DND-41 (cell line): ENCODE data around the gene BAHCC1.

Experiments
- ATAC-seq: fragments of 200-7000 bp; cut with Tn5 transposase; 3 replicates; pipeline ENCODE4 v1.9.1; 2021; ENCODE audit warnings: low read depth; ENCODE audit not compliant: insufficient read depth
- DNase-seq: peaks from one replicate; pipeline ENCODE4 v3.0.0-alpha.2; 2020
- H2AFZ ChIP-seq: 2 replicates; pipeline ENCODE4 v1.6.0; 2012; ENCODE audit warnings: low read depth, low read length
- H3K27ac ChIP-seq: 2 replicates; pipeline ENCODE4 v1.5.1; 2012; ENCODE audit warnings: low read length, inconsistent platforms
- H3K27me3 ChIP-seq: fragments of 200-600 bp; sonication (generic); 2 replicates; pipeline ENCODE4 v1.6.0; 2012; ENCODE audit warnings: low read length, mild to moderate bottlenecking, inconsistent platforms; ENCODE audit not compliant: insufficient read depth, poor library complexity
- H3K36me3 ChIP-seq: 2 replicates; pipeline ENCODE4 v1.5.1; 2012; ENCODE audit warnings: low read length, inconsistent platforms; ENCODE audit not compliant: insufficient read depth
- H3K4me1 ChIP-seq: 2 replicates; pipeline ENCODE4 v1.5.1; 2012; ENCODE audit warnings: mild to moderate bottlenecking, low read length; ENCODE audit not compliant: insufficient read depth
- H3K4me2 ChIP-seq: 2 replicates; pipeline ENCODE4 v1.6.0; 2012; ENCODE audit warnings: mild to moderate bottlenecking, moderate library complexity, low read length, inconsistent platforms; ENCODE audit not compliant: insufficient read depth
- H3K4me3 ChIP-seq, 2 experiments: fragments of 200-600 bp in 1 of 2; shearing (Covaris generic) in 1 of 2; 2 replicates each; pipeline ENCODE4 v1.5.1; 2012 to 2016; ENCODE audit warnings: inconsistent platforms in 2 of 2, low read length in 2 of 2, mild to moderate bottlenecking in 2 of 2, low read depth in 1 of 2, moderate library complexity in 1 of 2
- H3K79me2 ChIP-seq: 2 replicates; pipeline ENCODE4 v1.6.0; 2012; ENCODE audit warnings: low read length, inconsistent platforms; ENCODE audit not compliant: insufficient read depth
- H3K9ac ChIP-seq: 2 replicates; pipeline ENCODE4 v1.6.0; 2012; ENCODE audit warnings: low read depth, mild to moderate bottlenecking, inconsistent platforms, low read length, moderate library complexity
- H3K9me3 ChIP-seq: 2 replicates; pipeline ENCODE4 v1.5.1; 2012; ENCODE audit warnings: low read length, moderate library complexity, mild to moderate bottlenecking, inconsistent platforms; ENCODE audit not compliant: insufficient read depth, severe bottlenecking
- H4K20me1 ChIP-seq: 2 replicates; pipeline ENCODE4 v1.6.0; 2012; ENCODE audit warnings: low read length; ENCODE audit not compliant: insufficient read depth
- CTCF ChIP-seq: IDR thresholded peaks from 2 replicates; pipeline ENCODE4 v1.5.1; 2012; ENCODE audit warnings: borderline replicate concordance, low read length, moderate library complexity, mild to moderate bottlenecking; ENCODE audit not compliant: poor library complexity, severe bottlenecking; ENCODE audit errors: extremely low read depth
- EZH2 ChIP-seq: IDR thresholded peaks from 3 replicates; pipeline ENCODE4 v1.6.1; 2012; ENCODE audit warnings: borderline replicate concordance, low read depth, mild to moderate bottlenecking, moderate library complexity, low read length, inconsistent platforms; ENCODE audit not compliant: severe bottlenecking

BAHCC1 gene

DNA sequence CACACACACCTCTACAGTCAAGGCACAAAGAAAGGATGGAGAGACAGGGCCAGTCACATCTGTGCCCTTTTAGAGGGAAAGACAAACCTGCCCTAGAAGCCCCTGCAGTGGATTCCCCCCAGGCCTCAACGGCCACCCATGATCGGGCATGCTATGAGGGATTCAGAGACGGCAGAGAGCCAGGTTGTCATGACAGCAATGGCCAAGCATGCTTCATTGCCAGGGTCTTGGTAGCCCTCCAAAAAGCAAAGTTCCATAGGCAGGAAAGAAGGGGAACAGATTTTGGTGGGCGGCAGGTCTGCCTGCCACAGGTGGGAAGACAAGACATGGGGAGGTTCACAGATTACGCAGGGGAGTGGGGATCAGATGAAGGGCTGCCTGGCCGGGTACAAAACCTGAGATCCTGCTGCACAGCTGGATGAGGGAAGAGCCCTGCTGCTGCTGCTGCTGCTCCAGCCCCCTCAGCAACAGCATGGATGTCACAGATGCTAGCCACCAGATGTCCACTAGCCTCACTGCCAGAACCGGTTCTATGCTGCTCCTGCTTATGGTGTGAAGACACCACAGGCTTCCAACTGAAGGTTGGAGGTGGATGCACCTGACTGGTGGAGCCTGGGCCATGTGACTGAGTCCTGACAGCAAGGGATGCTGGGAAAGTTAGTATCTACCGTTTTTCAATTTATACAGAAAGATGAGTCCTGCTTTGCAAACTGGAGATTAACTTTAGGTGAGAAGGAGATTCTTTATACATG lies 99.5 kb downstream of the BAHCC1 start:
- 0 out of 2 replicates have a peak, but pooled peaks cover 5% of the 10 kb centered on the region for H4K20me1 ChIP-seq
- no peaks in the 10 kb centered on the region for H3K9me3 ChIP-seq
- no peak overlapping the region for H2AFZ ChIP-seq
- H3K27me3 ChIP-seq, result no peaks in the 10 kb centered on the region
- ATAC-seq (peak; percentile 67), DNase-seq (no peak)
- H3K9ac ChIP-seq, result no peak overlapping the region
- no peak overlapping the region for H3K27ac ChIP-seq
- no peak overlapping the region for H3K4me3 ChIP-seq
- no peak overlapping the region for H3K4me2 ChIP-seq
- H3K79me2 ChIP-seq, result no peaks in the 10 kb centered on the region
- TF ChIP-seq EZH2 (no peak), CTCF (no peak)
- no peaks in the 10 kb centered on the region for H3K4me1 ChIP-seq
- no peaks in the 10 kb centered on the region for H3K36me3 ChIP-seq

GRCh38 chr17:81498953-81499600 lies 103.8 kb downstream of the BAHCC1 start:
- Histone ChIP-seq H3K27me3 (no peaks in the 10 kb centered on the region), H3K4me2 (no peak overlapping the region), H3K79me2 (no peaks in the 10 kb centered on the region), H3K9ac (no peak overlapping the region), H3K36me3 (no peaks in the 10 kb centered on the region), H3K9me3 (no peaks in the 10 kb centered on the region), H4K20me1 (no peaks in the 10 kb centered on the region), H3K4me1 (no peaks in the 10 kb centered on the region), H3K27ac (no peak overlapping the region), H2AFZ (no peak overlapping the region), H3K4me3 (no peak overlapping the region)
- no peak for TF ChIP-seq EZH2
- TF ChIP-seq CTCF, result no peak
- ATAC-seq (no peak), DNase-seq (no peak)

DNA sequence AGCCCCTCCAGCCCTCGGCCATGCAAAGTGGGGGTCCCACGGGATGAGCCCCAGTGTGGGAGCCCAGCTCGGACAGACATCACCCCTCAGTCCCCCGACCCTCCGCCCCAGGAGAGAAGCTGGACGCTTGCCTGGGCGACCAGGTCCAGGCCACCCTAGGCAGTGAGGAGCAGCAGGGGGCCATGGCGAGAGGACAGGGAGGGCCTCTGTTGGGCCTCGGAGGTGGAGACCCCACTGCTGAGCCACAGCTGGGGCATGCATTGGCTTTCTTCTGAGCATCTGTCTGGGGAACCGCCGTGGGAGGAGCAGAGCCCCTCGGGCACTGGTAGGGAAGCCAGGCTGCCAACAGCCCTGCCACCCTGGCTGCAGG lies 104.3 kb downstream of the BAHCC1 start:
- Histone ChIP-seq H3K4me2 (no peak overlapping the region), H3K27me3 (no peaks in the 10 kb centered on the region), H3K79me2 (no peaks in the 10 kb centered on the region), H3K36me3 (no peaks in the 10 kb centered on the region), H2AFZ (no peak overlapping the region), H3K27ac (no peak overlapping the region), H3K4me3 (no peak overlapping the region), H3K9me3 (no peaks in the 10 kb centered on the region), H4K20me1 (no peaks in the 10 kb centered on the region), H3K4me1 (no peaks in the 10 kb centered on the region), H3K9ac (no peak overlapping the region)
- DNase-seq (no peak), ATAC-seq (no peak; the same call in 2 of the 3 replicates)
- no peak for TF ChIP-seq EZH2
- no peak for TF ChIP-seq CTCF
